Calu3 (cell line): ENCODE measurements around the gene FAR2. TPM values are rescaled to one million over a fixed set of nuclear protein-coding genes. Genes with fewer than 3 reads are reported as not detected.
"Not testable (repeated sequence)": the region's sequence is repeated elsewhere in the genome, so short reads cannot be mapped to it uniquely, and the experiment has no call there.

Source experiments
- BruUV-seq: library from RNA; stranded (reverse); fragments of 400-500 nt; replicated peaks from 2 replicates; lab custom pipeline; 2021; lab: Mats Ljungman, UMichigan
- CTCF ChIA-PET: fragments of 300-600 bp; sonication (Branson Sonifier 250); formaldehyde crosslinking; loops from one replicate; lab custom pipeline; 2022; ENCODE audit warnings: antibody characterized with exemption; lab: Charles Lee
- DNase-seq: peaks from one replicate; pipeline ENCODE4 v3.0.0; 2022
- H3K27ac Mint-ChIP-seq: one replicate; pipeline ENCODE4 v1.8.0; 2022; ENCODE audit warnings: mixed read lengths; ENCODE audit not compliant: unreplicated experiment
- H3K27me3 Mint-ChIP-seq: one replicate; pipeline ENCODE4 v1.8.0; 2022; ENCODE audit warnings: mixed read lengths; ENCODE audit not compliant: unreplicated experiment
- H3K36me3 Mint-ChIP-seq: one replicate; pipeline ENCODE4 v1.8.0; 2022; ENCODE audit warnings: mild to moderate bottlenecking, moderate library complexity, mixed read lengths; ENCODE audit not compliant: insufficient read depth, unreplicated experiment
- H3K4me1 Mint-ChIP-seq: one replicate; pipeline ENCODE4 v1.8.0; 2022; ENCODE audit warnings: mild to moderate bottlenecking, low read depth, mixed read lengths; ENCODE audit not compliant: unreplicated experiment
- H3K4me3 Mint-ChIP-seq: one replicate; pipeline ENCODE4 v1.8.0; 2022; ENCODE audit warnings: mild to moderate bottlenecking, low read depth, moderate library complexity, mixed read lengths; ENCODE audit not compliant: unreplicated experiment
- H3K9me3 Mint-ChIP-seq: one replicate; pipeline ENCODE4 v1.8.0; 2022; ENCODE audit warnings: low read depth, mixed read lengths; ENCODE audit not compliant: unreplicated experiment
- intact Hi-C: fragments of 100-400 bp; cut with micrococcal nuclease; formaldehyde crosslinking; loops from one replicate; pipeline ENCODE4 v1.10.0; 2022; ENCODE audit not compliant: unreplicated experiment
- total RNA-seq: library from RNA; stranded (reverse); gene quantifications from 2 replicates; pipeline ENCODE4 v1.2.3, GENCODE V29; 2022
- TF ChIP-seq, protein P1 (sequence below): fragments of 200-600 bp; IDR thresholded peaks from one replicate; pipeline ENCODE4 v1.8.0; 2022; ENCODE audit warnings: antibody characterized with exemption; ENCODE audit not compliant: unreplicated experiment

Gene FAR2
- total RNA-seq, 1 experiment from 2014 or later, result 24.0 TPM

DNA sequence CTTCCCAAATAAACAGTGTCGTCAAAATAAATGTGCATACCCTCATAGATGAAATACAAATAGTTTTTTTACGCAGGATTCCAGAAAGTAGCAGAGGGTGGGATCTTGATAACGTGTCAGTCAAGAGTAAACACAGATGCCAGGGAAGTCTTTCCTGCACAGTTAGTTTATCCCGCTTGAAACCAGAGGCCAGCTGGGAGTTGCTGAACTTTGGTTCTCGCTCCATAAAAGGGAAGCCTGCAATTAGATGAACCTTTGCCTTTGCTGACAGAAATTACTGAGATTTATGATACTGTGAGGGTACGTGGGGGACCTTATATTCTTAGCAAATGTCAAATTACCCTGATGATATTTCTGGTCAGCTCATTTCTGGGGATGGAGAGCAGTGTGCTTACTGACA is 18.9 kb downstream of the FAR2 start:
- Mint-ChIP-seq H3K27me3 (no peaks in the 10 kb centered on the region), H3K9me3 (peaks cover 9% of the 10 kb centered on the region), H3K36me3 (no peaks in the 10 kb centered on the region), H3K4me1 (peaks cover 14% of the 10 kb centered on the region), H3K27ac (no peak overlapping the region), H3K4me3 (no peak overlapping the region)
- BruUV-seq, result no TSS peak
- intact Hi-C loops, result no loop called here
- CTCF ChIA-PET, result no interaction called here
- TF ChIP-seq, protein P1, sequence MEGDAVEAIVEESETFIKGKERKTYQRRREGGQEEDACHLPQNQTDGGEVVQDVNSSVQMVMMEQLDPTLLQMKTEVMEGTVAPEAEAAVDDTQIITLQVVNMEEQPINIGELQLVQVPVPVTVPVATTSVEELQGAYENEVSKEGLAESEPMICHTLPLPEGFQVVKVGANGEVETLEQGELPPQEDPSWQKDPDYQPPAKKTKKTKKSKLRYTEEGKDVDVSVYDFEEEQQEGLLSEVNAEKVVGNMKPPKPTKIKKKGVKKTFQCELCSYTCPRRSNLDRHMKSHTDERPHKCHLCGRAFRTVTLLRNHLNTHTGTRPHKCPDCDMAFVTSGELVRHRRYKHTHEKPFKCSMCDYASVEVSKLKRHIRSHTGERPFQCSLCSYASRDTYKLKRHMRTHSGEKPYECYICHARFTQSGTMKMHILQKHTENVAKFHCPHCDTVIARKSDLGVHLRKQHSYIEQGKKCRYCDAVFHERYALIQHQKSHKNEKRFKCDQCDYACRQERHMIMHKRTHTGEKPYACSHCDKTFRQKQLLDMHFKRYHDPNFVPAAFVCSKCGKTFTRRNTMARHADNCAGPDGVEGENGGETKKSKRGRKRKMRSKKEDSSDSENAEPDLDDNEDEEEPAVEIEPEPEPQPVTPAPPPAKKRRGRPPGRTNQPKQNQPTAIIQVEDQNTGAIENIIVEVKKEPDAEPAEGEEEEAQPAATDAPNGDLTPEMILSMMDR, result no peak
- no peak for DNase-seq

DNA sequence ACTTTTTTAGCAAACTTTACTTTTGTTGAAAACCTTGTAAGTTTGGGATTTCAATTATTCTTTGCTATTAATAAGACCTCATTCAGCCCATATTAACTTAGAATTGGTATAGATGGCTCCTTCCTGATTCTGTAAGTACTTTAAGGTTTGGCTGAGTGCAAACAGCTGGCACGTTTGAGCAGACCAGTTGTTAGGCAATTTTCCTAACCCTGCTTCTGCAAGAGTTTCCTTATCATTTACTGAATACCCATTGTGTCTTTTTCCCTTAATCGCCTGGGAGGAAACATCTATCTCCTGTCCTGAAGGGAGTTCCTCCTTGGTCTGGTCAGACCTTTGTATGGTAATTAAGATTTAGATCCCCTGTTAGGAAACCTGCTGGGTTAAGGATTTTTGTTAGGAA is 20.9 kb downstream of the FAR2 start:
- H3K4me1 Mint-ChIP-seq, H3K9me3 Mint-ChIP-seq, DNase-seq, H3K4me3 Mint-ChIP-seq, BruUV-seq, H3K27ac Mint-ChIP-seq, intact Hi-C loops, CTCF ChIA-PET, H3K36me3 Mint-ChIP-seq, H3K27me3 Mint-ChIP-seq: not testable (repeated sequence)

DNA sequence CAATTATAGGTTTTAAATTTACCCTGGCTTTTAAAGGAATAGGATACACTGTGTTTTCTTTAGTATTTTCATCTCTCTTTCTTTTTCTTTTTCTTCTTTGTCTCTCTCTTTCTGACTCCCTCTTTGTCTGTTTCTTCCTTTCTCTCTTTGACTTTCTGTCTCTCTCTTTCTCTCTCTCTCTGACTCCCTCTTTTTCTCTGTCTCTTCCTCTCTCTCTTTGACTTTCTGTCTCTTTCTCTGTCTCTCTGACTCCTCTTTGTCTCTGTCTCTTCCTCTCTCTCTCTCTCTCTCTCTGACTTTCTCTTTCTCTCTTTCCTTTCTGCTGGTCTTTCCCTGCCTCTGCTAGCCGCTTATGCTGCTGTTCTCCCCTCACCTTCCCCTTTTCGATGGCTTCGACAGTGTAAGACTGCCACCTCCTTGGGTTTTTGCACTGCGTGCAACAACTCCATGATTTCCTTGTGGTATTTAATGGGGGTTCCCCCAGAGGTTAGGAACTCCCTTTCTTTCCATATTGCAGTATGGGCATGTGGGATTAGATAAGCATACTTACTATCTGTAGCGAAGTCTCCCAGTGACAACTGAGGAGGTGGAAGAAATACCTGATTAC is 21.5 kb downstream of the FAR2 start:
- H3K4me3 Mint-ChIP-seq, H3K27ac Mint-ChIP-seq, H3K27me3 Mint-ChIP-seq, DNase-seq, BruUV-seq, CTCF ChIA-PET, intact Hi-C loops, H3K4me1 Mint-ChIP-seq, H3K9me3 Mint-ChIP-seq, H3K36me3 Mint-ChIP-seq: not testable (repeated sequence)

DNA sequence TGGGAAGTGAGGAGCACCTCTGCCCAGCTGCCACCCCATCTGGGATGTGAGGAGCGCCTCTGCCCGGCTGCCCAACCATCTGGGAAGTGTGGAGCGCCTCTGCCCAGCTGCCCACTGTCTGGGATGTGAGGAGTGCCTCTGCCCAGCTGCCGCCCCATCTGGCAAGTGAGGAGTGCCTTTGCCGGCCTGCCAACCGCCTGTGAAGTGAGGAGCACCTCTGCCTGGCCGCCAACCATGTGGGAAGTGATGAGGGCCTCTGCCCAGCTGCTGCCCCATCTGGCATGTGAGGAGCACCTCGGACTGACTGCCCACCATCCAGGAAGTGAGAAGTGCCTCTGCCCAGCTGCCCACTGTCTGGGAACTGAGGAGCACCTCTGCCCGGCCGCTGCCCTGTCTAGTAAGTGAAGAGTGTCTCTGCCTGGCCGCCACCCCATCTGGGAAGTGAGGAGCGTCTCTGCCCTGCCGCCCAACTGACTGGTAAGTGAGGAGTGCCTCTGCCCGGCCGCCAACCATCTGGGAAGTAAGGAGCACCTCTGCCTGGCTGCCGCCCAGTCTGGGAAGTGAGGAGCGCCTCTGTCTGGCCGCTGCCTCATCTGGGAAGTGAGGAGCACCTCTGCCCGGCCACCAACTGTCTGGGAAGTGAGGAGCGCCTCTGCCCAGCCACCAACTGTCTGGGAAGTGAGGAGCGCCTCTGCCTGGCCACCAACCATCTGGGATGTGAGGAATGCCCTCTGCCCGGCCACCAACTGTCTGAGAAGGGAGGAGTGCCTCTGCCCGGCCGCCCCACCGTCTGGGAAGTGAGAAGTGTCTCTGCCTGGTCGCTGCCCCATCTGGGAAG is 22.6 kb downstream of the FAR2 start:
- Mint-ChIP-seq H3K36me3 (no peaks in the 10 kb centered on the region), H3K4me3 (no peak overlapping the region), H3K27ac (no peak overlapping the region), H3K27me3 (no peaks in the 10 kb centered on the region), H3K4me1 (no peaks in the 10 kb centered on the region), H3K9me3 (peaks cover 9% of the 10 kb centered on the region)
- DNase-seq, result no peak
- intact Hi-C loops, result no loop called here
- CTCF ChIA-PET, result no interaction called here
- no TSS peak for BruUV-seq
- TF ChIP-seq, protein P1, result no peak

DNA sequence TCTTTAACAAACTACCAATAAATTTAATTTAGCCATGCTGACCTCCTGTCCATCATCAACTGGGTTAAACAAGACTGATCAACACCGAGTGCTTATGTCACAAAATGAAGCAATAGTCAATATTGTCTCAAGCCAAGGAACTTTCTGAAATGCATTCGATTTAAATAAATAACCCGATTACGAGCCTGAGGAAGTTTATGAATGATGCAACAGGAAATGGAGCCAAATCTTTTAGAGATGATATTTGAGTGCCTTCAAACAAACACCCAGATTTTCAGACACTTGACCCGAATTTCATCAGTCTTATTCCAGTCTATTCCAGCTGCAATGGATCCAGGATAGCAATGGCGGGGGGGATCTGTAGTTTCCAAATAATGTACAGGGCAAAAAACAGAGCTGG is 27.9 kb downstream of the FAR2 start:
- intact Hi-C loops, result no loop called here
- H3K36me3 Mint-ChIP-seq, result no peaks in the 10 kb centered on the region
- no peaks in the 10 kb centered on the region for H3K27me3 Mint-ChIP-seq
- CTCF ChIA-PET, result no interaction called here
- TF ChIP-seq, protein P1, result no peak
- no peak for DNase-seq
- no peak overlapping the region for H3K4me3 Mint-ChIP-seq
- no peaks in the 10 kb centered on the region for H3K4me1 Mint-ChIP-seq
- peaks cover 5% of the 10 kb centered on the region for H3K9me3 Mint-ChIP-seq
- BruUV-seq, result no TSS peak
- H3K27ac Mint-ChIP-seq, result no peak overlapping the region

DNA sequence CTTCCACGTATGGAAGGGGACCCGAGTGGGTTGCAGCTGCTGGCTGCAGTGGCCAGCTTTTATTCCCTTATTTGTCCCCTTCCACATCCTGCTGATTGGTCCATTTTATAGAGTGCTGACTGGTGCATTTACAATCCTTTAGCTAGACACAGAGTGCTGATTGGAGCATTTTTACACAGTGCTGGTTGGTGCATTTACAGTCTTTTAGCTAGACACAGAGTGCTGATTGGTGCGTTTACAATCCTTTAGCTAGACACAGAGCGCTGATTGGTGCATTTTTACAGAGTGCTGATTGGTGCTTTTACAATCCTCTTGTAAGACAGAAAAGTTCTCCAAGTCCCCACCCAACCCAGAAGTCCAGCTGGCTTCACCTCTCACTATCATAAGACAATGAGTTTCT is 33.2 kb downstream of the FAR2 start:
- H3K4me3 Mint-ChIP-seq, BruUV-seq, H3K27ac Mint-ChIP-seq, DNase-seq, H3K27me3 Mint-ChIP-seq, H3K36me3 Mint-ChIP-seq, intact Hi-C loops, H3K4me1 Mint-ChIP-seq, CTCF ChIA-PET: not testable (repeated sequence)
- H3K9me3 Mint-ChIP-seq, result peaks cover 11% of the 10 kb centered on the region
